AG10803 (cell line): ENCODE data around the gene TRAPPC2B.

Experiments
- DNase-seq: peaks from one replicate; pipeline ENCODE4 v3.0.0; 2010; ENCODE audit warnings: low read depth
- H3K4me3 ChIP-seq: 2 replicates; pipeline ENCODE4 v1.5.1; 2011; ENCODE audit warnings: mild to moderate bottlenecking, low read length, control low read depth
- CTCF ChIP-seq: conservative IDR thresholded peaks from 2 replicates; pipeline ENCODE4 v1.5.1; 2011; ENCODE audit warnings: mild to moderate bottlenecking, low read length, control low read depth, inconsistent platforms

The TRAPPC2B gene

GRCh38 chr19:57410877-57411671 is 47.7 kb downstream of the TRAPPC2B start, which contains the start of gene ZNF17:
ZNF17 (plus strand) TSS chr19:57411161; CDS start chr19:57413616, 2,455 bp downstream.
- peak within 1 kb of the TSS; percentile 94 for H3K4me3 ChIP-seq
- peak; percentile 90 for DNase-seq
- no peak for TF ChIP-seq CTCF
